HG03045 (cell line): ENCODE results near the gene JAZF1.

Source experiments
- ATAC-seq: cut with Tn5 transposase; IDR thresholded peaks from one replicate; pipeline ENCODE4 v1.9.1; 2021; ENCODE audit warnings: mild to moderate bottlenecking, moderate library complexity; ENCODE audit not compliant: unreplicated experiment

The JAZF1 gene

DNA sequence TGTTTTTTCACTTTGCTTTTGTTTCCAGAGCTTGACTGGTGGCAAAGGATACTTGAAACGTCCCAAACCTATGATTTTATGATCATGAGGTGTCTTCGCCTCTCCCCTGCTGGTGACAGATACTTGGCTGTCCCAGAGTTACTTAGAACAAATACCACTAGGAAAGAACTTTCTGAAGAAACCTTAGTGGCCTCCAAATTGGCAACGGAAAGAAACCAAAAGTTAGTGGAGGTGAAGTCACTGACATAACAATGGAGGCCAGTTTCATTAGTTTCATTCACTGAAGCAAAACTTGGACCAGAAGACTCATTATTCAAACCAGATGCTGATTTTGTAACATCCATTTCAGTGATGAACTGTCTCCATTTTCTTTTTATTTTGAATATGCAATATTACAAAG lies 68.6 kb downstream of the JAZF1 start:
- ATAC-seq = no peak

DNA sequence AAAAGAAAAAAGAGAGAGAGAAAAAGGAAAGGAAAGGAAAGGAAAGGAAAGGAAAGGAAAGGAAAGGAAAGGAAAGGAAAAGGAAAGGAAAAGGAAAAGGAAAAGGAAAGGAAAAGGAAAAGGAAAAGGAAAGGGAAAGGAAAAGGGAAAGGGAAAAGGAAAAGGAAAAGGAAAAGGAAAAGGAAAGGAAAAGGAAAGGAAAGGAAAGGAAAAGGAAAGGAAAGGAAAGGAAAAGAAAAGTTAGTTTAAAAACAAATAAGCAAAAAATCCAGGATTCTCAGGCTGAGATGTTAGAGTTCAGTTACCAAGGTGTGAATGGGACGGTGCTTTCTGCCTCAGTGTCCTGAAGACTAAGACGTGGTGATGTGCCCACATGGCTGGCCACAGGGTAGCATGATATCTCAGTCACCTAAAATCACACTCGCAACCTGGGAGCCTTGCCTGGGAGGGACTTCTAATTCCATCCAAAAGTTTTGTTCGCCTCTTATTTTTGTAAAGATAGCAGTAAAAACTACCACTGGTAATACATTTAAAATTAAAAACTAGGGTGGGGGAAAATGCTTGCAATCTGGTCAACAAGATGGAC lies 70.1 kb downstream of the JAZF1 start:
- ATAC-seq = no peak

DNA sequence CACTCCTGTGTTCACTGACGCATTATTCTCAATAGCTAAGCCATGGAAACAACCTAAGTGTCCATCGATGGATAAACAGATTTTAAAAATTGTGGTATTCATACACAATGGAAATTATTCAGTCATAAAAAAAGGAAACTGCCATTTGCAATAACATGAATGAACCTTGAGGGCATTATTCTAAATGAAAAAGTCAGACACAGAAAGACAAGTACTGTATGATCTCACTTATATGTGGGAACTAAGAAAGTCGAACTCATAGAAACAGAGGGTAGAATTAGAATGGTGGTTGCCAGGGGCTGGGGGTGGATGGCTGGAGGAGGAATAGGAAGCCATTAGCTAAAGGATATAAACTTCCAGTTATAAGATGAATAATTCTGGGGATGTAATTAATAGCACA lies 71.8 kb downstream of the JAZF1 start:
- no peak for ATAC-seq

DNA sequence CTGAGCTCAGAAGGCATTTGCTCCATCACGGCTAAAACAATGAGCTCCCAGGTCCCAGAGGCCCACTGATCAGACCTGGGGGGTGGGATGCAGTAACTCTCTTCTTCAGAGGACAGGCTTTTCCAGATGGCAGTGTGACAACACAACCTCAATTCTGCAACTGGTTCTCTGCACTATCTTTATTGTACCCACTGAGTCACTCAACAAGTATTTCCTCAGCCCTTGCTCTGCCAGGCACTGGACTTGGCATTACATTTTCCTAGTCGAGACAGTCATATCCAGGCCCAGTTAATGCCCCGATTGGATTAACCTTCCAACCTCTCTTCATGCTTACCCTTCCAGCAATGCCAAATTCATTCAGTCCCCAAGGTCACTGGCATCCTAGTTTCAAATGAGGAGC lies 72.6 kb downstream of the JAZF1 start:
- ATAC-seq = no peak

DNA sequence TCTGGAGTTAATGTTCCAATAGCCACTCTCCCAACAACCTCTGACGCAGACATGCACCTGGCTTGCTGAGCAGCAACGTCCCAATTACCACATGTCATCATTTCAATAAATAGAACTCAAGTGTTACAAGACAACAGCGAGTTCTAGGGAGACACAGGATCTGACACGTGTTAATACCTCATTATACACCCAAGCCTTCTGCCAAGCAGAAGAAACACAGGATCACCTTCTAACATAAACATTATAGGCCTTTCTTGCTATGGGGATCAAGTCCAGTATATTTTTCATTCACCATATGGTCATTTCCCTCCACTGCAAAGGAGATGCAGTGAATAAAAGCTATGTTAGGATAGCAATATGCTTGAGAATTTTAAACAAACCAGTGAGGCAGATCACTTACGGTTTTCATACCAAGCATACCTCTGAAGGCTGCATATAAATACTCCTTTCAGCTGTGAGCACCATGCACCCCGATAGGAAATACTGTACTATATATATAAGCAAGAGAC lies 74.2 kb downstream of the JAZF1 start:
- no peak for ATAC-seq

DNA sequence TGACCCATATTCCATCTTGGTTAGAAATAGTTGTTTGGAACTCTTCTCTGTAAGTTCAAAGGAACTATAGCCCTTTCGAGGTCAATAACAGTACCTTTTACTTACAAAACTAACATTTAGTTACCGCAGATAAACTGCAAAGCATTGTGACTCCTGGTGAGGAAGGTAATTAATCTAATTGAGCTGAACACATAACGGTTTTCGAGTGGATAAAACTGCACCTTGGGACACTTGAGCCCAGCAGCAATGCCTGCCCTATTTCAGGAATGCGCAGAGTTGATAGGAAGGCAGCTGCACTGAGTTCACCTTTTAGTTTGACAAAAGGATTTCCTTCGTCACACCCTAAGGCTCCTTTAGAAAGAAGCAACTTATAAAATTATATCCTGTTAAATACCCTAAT lies 75.4 kb downstream of the JAZF1 start:
- no peak for ATAC-seq

DNA sequence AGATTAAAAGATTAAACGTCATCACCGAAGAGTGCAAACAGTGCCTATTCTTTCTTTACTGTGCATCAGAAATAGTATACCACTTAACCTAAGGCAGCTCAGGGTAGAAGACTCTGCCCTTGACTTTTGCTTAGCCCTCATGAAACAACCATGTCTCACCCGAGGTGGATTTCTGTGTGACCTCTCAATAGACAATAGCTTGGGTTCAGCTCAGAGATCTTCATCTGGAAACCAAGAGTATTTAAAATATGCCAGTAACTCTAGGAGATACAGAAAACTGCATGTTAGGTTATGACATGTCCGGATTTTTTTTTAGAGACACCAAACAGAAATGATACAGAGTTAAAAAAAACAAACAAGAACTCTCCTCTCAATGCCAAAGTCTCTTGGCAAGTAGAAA lies 75.8 kb downstream of the JAZF1 start:
- ATAC-seq = no peak

DNA sequence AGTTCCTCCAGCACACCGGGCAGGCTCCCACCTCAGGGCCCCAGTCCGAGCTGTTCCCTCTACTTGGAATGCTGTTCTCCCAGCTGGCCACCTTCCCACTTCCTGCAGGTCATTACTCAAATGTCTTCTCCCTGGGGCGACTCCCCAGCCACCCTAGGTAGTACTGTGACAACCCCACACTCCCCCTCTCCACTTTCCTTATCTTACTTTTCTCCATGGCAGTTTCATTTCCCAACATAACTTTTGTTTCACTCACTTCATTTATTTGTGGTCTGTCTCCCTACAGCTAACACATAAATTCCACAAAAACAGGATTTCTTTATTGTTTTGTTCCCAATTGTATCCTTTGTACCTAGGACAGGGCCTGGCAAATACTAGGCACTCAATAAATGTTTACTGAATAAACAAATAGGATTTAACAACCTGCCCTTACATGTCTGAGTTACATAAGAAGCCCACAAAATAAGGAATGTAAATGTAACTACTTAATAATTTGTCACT lies 76.5 kb downstream of the JAZF1 start:
- no peak for ATAC-seq

DNA sequence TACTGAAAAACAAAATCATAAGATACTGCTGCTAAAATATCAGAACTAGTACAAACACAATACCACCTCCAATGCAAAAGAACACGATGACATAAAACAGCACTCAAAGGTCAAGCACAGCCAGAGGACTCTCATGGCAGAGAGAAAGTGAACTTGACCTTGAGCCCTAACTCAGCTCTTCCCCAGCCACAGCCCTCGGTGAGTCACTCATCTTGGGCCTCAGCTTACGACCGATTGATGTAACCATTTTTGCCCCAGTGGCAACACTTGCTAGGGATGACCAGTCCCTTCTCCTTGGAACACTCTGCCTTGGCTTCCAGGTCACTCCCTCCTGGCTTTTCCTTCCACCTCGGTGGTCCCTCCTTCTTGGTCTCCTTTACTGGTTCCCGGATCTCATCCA lies 77.8 kb downstream of the JAZF1 start:
- ATAC-seq = no peak

DNA sequence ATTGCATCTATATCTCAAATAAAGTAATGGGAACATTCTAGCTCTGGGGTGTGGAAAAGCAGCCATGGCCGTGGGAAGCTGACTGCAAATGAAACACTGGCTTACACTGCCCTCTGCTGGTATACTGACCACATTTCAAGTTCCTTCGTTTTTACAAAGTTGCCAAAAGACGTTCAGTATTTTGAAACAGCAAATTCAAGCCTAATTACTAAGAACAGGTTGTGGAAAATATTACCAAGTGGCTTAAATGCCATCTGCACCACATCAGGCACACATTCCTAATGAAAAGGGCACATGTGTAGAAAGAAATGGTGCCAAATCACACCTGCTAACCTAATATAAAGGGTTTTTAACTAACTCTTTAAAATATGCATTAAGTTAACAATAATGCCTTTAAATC lies 83.9 kb downstream of the JAZF1 start:
- ATAC-seq = no peak

DNA sequence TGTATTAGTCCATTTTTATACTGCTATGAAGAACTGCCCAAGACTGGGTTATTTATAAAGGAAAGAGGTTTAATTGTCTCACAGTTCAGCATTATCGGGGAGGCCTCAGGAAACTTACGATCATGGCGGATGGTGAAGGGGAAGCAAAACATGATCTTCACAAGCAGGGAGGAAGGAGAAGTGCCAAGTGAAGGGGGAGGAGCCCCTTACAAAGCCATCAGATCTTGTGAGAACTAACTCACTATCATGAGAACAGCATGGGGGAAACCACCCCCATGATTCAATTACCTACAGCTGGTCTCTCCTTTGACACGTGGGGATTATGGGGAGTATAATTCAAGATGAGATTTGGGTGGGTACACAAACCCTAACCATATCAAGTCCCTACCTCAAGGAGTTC lies 85.4 kb downstream of the JAZF1 start:
- ATAC-seq = no peak

DNA sequence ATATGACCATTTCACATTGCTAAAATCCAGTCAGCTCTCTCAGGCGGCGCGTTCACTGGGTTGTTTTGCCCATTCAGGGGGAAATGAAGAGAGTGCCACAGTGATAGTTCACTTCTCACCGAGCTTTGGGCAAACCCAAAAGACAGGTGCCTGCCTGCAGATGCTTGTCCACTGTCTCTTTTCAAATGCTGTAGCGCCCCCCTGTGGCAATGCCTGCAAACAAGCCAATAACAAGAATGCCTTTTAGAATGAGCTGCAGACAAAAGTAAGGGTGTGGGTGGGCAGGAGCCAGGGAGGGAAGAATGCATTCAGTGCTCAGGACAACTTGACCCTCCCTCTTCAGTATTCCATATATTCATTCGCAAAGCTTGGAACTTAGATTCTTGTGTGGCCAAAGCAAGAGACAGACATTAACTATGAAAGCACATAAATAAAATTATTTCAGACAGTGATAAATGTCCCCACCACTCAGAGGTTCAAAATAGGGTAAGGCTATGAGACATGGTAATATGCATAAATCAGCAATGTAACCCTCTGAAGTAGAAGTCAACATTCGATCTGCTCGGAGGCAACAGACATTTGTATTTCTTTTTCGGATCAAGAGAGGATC lies 86.9 kb downstream of the JAZF1 start:
- no peak for ATAC-seq

DNA sequence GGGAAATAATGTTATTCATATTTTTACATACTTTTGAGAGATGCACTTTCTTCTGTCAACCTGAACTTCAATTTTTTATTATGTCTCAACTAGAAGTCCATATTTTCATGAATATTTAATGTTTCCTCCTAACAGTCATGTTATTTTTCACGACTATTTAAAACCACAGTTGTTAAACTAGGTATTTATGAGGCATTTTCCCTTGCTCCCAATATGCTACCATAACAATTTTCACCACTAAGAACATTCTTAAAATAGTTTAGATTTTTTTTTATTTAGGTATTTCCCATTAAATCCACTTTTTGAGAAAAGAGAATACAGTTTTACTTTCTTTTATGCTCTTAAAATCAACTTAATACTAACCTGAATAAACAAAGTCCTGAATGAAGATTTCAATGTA lies 89.4 kb downstream of the JAZF1 start:
- no peak for ATAC-seq

DNA sequence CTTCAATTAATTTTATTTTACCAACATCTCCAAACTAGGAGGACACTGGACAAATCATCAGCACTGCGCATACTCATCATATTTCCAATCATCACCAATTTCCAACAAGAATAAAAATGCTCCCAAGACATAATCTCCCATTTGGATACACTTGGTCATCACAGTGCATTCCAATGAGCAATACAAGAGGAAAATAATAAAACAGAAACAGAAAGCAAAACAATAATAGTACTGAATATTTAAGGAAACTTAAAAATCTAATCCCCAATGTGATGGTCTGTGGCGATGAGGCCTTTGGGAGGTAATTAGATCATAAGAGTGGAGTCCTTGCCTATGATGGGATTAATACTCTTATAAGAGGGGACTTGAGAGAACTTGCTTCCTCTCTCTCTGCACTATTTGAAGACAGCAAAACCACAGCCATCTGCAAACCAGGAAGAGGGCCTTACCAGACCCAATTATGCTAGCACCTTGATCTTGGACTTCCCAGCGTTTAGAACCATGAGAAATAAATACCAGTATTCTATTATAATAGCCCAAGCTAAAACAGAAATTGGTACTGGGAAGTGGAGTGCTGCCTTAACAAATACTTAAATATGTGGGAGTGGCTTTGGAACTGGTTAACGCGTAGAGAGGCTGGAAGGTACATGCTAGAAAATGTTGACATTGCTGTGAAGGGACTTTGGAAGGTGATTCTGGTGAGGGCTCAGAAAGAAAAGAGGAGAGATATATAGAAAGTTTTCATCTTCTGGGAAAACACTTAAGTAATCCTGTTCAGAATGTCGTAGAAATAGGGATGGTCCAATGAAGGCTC lies 91.5 kb downstream of the JAZF1 start:
- ATAC-seq = no peak

DNA sequence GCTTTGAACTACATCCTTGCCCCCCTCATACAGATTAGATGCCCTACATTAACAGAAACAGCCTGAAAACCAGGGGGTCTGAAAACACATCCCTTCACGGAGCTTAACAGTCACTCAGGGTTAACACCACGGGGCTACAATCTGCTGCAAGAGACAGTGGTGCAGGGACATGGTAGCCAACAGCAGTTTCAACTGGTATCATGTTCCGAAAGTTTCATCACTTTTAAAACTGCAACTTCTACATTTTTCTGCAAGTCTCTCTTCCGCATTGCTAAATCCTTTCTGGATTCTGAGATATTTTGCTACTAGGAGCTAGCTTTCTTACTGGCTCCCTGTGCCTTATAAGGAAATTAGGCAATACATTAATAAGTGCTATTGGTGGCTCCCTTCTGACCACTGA lies 92.6 kb downstream of the JAZF1 start:
- no peak for ATAC-seq

DNA sequence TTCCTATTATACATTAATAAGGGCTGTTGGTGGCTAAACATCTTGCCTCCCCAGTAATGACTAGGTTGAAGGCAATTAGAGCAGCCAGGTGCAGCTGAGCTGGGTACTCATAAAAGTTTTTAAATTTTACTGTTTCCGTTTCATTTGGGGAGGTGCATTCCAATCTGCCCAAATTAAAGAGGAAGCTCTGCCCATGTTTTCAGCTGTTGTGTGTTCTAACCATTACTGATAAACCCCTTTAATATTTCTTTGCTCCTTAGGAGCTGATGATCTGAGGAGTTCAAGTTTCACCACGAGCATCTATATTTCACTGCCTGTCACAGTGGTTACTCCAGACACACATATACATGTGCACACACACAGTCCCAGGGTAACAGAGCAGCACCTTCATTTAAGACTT lies 94.4 kb downstream of the JAZF1 start:
- ATAC-seq = no peak

DNA sequence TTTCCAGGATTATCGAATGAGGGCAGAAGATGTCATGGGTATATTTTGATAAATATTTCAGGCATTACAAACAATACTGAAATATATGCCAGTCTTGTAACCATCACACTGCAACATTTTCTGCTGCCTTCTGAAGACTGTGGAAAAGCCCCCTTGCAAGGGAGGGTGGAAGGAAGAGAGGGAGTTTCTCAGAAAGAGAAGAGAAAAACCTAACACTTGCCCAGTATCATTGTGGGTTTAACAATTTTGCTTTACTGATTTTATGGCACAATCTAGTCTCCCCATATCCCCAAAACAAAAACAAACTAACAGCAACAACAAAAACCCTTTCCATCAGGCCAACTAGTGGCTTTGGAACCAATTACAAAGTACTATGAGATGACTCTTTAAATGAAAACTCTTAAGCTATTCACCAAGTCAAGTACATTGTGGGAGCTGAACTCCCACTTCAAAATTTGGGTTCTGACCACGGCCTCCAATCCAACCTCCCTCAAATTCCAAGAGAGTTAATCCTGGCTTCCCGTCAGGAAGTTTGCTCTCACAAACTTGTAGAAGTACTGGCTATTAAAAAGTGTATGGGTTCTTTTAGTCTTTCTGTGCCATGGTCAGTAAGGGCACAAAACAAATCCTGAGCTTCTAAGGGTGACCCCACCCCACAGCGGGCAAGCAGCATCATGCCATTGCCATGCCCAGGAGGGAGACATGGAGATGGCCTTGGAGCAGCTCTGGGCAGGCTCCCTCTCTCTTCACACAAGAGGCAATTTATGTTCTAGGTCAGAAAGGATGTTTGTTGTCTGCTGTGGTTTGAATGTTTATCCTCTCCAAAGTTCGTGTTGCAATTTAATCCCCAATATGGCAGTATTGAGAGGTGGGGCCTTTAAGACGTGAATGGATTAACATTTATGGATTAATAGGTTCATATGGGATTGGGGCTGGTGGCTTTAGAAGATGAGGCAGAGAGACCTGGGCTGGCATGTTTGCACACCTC lies 96.3 kb downstream of the JAZF1 start:
- ATAC-seq = no peak

DNA sequence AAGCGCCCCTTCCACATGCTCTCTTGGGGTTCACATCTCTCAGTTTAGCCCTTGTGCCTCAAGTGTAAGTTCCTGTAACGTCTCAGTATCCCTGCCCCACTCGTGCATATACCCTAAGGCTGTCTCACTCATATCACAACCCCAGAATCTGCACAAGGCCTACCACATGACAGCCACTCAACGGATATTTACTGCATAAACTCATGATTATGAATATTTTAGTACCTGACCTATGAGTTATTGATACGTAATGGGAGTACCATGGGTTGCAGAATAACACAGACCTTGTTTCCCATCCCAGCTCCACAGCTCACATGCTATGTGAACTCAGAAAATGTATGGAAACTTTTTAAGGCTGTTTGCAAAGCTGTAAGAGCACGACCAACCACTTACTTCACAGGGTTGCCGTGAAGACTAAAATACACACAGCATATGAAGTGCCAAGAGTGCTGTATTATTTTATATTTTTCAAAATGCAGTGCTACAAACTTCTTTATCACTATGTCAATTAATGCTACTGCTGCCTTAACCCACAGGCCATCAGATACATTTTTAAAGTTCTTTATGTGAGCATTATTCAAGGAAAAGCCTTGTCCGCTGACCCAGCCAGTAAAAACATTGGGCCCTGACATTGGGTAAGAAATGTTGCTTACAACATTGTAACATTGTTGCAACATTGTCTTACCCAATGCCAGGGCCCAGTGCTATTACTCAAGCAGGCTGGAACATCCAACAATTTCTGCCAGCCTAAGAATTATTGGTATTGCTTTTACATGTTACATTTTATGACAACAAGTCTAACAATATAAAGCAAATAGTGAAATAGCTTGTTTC lies 97.2 kb downstream of the JAZF1 start:
- no peak for ATAC-seq

DNA sequence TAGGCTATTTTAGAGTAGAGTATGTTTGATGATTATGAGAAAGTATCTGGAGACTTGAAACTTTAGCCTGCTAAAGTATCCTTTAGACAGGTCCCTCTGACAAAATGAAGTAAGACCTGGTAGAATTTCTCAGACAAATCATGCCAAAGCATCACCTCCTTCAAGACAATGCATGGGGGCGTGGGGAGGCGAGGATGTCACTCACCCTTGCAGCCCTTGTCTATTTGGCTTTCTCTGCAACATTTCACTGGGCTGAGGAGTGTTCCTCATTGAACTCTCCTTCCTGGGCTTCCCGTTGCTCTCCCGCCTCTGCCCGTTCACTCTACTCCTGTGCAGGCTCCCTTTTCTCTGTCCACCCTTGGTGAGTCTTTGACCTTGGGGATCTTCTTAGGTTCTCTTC lies 98.5 kb downstream of the JAZF1 start:
- ATAC-seq = no peak

DNA sequence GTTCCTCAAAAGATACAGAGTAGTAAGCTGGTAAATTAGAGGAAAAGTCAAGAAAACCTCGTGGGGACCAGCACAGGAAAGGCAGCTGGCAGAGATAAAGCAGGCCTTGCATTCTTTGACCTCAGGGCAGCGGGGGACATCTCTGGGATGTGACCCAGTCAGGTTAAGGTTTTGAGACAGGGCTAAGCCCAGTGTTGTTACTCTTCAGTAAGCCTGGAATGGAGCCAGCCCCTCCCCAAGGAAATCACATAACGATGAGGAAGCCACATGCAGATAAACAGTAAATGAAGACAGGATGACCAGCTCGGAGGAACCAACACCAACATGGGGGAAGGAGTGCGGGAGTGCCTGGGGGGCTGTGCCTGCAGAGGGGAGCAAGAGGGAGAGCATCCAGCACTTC lies 99.6 kb downstream of the JAZF1 start:
- ATAC-seq = no peak
